Neuronal stem cell (in vitro differentiated cells): Measurements from ENCODE around the gene SMCO3.

ENCODE experiments used
- DNase-seq: peaks from one replicate; pipeline ENCODE4 v3.0.0-alpha.2; 2013; ENCODE audit warnings: low spot score
- H2AFZ ChIP-seq: one replicate; pipeline ENCODE4 v1.6.1; 2013; ENCODE audit warnings: mild to moderate bottlenecking, low read length, inconsistent platforms
- H2AK5ac ChIP-seq: 2 replicates; pipeline ENCODE4 v1.6.1; 2013; ENCODE audit warnings: low read depth, mild to moderate bottlenecking, inconsistent platforms, low read length, moderate library complexity, mixed read lengths
- H2BK120ac ChIP-seq: 2 replicates; pipeline ENCODE4 v1.6.1; 2013; ENCODE audit warnings: low read depth, mild to moderate bottlenecking, inconsistent platforms, low read length, moderate library complexity, mixed read lengths
- H2BK12ac ChIP-seq: one replicate; pipeline ENCODE4 v1.6.1; 2013; ENCODE audit warnings: low read length, inconsistent platforms
- H2BK15ac ChIP-seq: 2 replicates; pipeline ENCODE4 v1.6.1; 2013; ENCODE audit warnings: mild to moderate bottlenecking, low read length, inconsistent platforms, mixed read lengths
- H2BK5ac ChIP-seq: one replicate; pipeline ENCODE4 v1.6.1; 2013; ENCODE audit warnings: inconsistent platforms, mild to moderate bottlenecking, low read length, moderate library complexity
- H3K14ac ChIP-seq: one replicate; pipeline ENCODE4 v1.6.1; 2013; ENCODE audit warnings: low read length, inconsistent platforms
- H3K18ac ChIP-seq: 2 replicates; pipeline ENCODE4 v1.6.1; 2013; ENCODE audit warnings: low read length, inconsistent platforms
- H3K23ac ChIP-seq: 2 replicates; pipeline ENCODE4 v1.6.1; 2013; ENCODE audit warnings: low read depth, mild to moderate bottlenecking, mixed read lengths, low read length, inconsistent platforms; ENCODE audit not compliant: poor library complexity
- H3K27ac ChIP-seq: replicated peaks from 3 replicates; pipeline ENCODE4 v1.5.1; 2013; ENCODE audit warnings: low read length, inconsistent platforms
- H3K27me3 ChIP-seq, 3 experiments: 2 replicates each; pipeline ENCODE4 v1.6.1; 2013; ENCODE audit warnings: low read length in 3 of 3, mild to moderate bottlenecking in 2 of 3, inconsistent platforms in 1 of 3, low read depth in 1 of 3, mixed read lengths in 1 of 3, moderate library complexity in 1 of 3; ENCODE audit not compliant: control insufficient read depth in 3 of 3, insufficient read depth in 3 of 3
- H3K36me3 ChIP-seq, 2 donors: replicated peaks in 1 of 2; 2 replicates each; pipeline ENCODE4 v1.6.1; 2013; ENCODE audit warnings: low read length in 2 of 2; ENCODE audit not compliant: control insufficient read depth in 2 of 2, insufficient read depth in 2 of 2
- H3K4ac ChIP-seq: 2 replicates; pipeline ENCODE4 v1.6.1; 2013; ENCODE audit warnings: inconsistent platforms, mild to moderate bottlenecking, low read length, moderate library complexity
- H3K4me1 ChIP-seq, 2 donors: 1 replicate in 1 of 2; 2 replicates in 1 of 2; pipeline ENCODE4 v1.6.1; 2013; ENCODE audit warnings: low read length in 2 of 2, low read depth in 1 of 2; ENCODE audit not compliant: control insufficient read depth in 2 of 2, insufficient read depth in 1 of 2
- H3K4me2 ChIP-seq: one replicate; pipeline ENCODE4 v1.6.1; 2013; ENCODE audit warnings: mild to moderate bottlenecking, low read length, inconsistent platforms; ENCODE audit not compliant: insufficient read depth, poor library complexity, severe bottlenecking
- H3K4me3 ChIP-seq, 2 donors: 2 replicates each; pipeline ENCODE4 v1.5.1; 2013; ENCODE audit warnings: low read length in 2 of 2, mild to moderate bottlenecking in 2 of 2, inconsistent platforms in 1 of 2, moderate library complexity in 1 of 2
- H3K79me1 ChIP-seq: one replicate; pipeline ENCODE4 v1.6.1; 2013; ENCODE audit warnings: low read depth, mild to moderate bottlenecking, inconsistent platforms, low read length, moderate library complexity
- H3K9ac ChIP-seq: one replicate; pipeline ENCODE4 v1.6.1; 2013; ENCODE audit warnings: mild to moderate bottlenecking, low read depth, low read length, inconsistent platforms; ENCODE audit not compliant: poor library complexity
- H3K9me3 ChIP-seq, 2 donors: replicated peaks in 1 of 2; 2 replicates each; pipeline versions ENCODE3 to v1.6.1; 2013; ENCODE audit warnings: low read length in 2 of 2, mild to moderate bottlenecking in 2 of 2, inconsistent platforms in 1 of 2, low read depth in 1 of 2, mixed read lengths in 1 of 2, moderate library complexity in 1 of 2; ENCODE audit not compliant: control insufficient read depth in 2 of 2, insufficient read depth in 1 of 2
- H4K8ac ChIP-seq: one replicate; pipeline ENCODE4 v1.6.1; 2013; ENCODE audit warnings: low read depth, mild to moderate bottlenecking, inconsistent platforms, low read length, moderate library complexity
- H4K91ac ChIP-seq: one replicate; pipeline ENCODE4 v1.6.1; 2013; ENCODE audit warnings: low read length, low read depth, mild to moderate bottlenecking, inconsistent platforms; ENCODE audit not compliant: poor library complexity
- WGBS, 2 donors: extraction: QIAGEN DNeasy Blood & Tissue Kit; methylation state at CpG; one replicate each; pipeline ENCODE4 v1.1.7; 2013; ENCODE audit warnings: missing lambda C conversion rate in 2 of 2, mixed read lengths in 1 of 2; ENCODE audit not compliant: insufficient read length in 2 of 2, insufficient replicate concordance in 1 of 2; ENCODE audit errors: extremely low coverage in 2 of 2; 5-methylcytosine and 5-hydroxymethylcytosine counted together

SMCO3 gene

DNA sequence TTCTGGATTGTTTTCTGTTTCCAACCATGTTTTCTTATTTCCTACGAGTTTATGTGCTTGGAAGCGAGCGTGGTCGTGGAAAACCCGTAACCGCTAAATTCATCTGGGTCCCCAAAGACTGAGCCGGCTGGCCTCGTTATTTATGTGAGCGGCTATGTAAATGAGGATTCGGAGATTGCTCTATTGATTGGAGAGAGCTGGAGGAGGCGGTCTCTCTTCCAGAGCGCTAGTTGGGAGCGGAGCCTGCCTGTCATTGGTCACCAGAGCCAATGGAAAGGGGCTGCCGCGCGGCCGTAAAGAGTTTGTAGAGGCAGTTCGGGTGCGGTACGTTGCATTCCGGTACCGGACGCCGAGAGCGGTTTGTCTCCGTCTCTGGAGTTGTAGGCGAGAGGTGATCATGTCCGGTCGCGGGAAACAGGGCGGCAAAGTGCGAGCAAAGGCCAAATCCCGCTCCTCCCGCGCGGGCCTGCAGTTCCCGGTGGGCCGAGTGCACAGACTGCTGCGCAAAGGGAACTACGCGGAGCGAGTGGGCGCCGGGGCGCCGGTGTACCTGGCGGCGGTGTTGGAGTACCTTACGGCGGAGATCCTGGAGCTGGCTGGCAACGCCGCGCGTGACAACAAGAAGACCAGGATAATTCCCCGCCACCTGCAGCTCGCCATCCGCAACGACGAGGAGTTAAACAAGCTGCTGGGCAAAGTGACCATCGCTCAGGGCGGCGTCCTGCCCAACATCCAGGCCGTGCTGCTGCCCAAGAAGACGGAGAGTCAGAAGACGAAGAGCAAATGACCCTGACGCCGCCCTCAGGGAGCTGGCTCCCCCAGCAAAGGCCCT is 39.7 kb downstream of the SMCO3 start:
- H3K14ac ChIP-seq = peak overlapping the region; percentile 43
- no peak overlapping the region for H3K4ac ChIP-seq
- H3K9ac ChIP-seq = peak overlapping the region; percentile 91
- peaks cover 0 to 8% of the 10 kb centered on the region in 2 donors for H3K9me3 ChIP-seq
- H3K79me1 ChIP-seq = peaks cover 5% of the 10 kb centered on the region
- peak overlapping the region; percentile 99 for H3K18ac ChIP-seq
- H2BK5ac ChIP-seq = no peak overlapping the region
- H4K91ac ChIP-seq = no peak overlapping the region
- peaks cover 0 to 9% (median 0%) of the 10 kb centered on the region in 3 experiments for H3K27me3 ChIP-seq
- peak overlapping the region; percentile 62 for H2BK15ac ChIP-seq
- WGBS, 2 donors = no CpG with 5 or more reads among the region's 67 CpGs
- peak overlapping the region; percentile 43 for H3K27ac ChIP-seq
- no peak overlapping the region for H4K8ac ChIP-seq
- peak overlapping the region; percentile 90 for H3K23ac ChIP-seq
- H3K4me2 ChIP-seq = peak overlapping the region; percentile 74
- H2BK12ac ChIP-seq = no peak overlapping the region
- peak overlapping the region; percentile 89 for H2AFZ ChIP-seq
- H3K4me1 ChIP-seq = peaks cover under 1 to 5% of the 10 kb centered on the region in 2 donors
- peak; percentile 87 for DNase-seq
- no peak overlapping the region for H2BK120ac ChIP-seq
- H2AK5ac ChIP-seq = peak overlapping the region; percentile 18
- peak overlapping the region; percentile 66 to 93 for H3K4me3 ChIP-seq
- no peaks in the 10 kb centered on the region for H3K36me3 ChIP-seq

DNA sequence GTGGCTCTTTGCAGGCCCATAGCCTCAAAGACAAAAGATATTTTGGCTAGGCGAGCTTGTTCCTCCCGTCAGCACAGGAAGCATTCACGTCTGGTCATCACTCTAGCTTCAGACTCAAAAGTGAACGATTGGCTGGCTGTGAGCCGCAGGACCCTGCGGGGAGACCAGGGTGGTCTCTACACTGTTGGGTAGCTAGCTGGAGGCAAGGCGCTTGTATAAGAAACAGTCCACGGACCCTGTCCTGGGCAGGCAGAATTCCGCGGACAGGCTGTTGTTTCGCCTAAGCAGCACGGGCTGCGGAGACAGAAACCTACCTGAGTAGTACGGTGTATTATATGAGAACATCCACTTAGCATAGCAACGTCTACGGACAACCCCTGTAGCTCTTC is 40.3 kb downstream of the SMCO3 start:
- H2AFZ ChIP-seq = peak overlapping the region; percentile 89
- no peak overlapping the region for H2BK15ac ChIP-seq
- peak overlapping the region; percentile 24 for H2AK5ac ChIP-seq
- H3K14ac ChIP-seq = no peak overlapping the region
- peak overlapping the region; percentile 18 for H3K4me2 ChIP-seq
- H3K23ac ChIP-seq = no peak overlapping the region
- peaks cover 6% of the 10 kb centered on the region for H3K79me1 ChIP-seq
- H4K8ac ChIP-seq = no peak overlapping the region
- peaks cover 0 to 9% (median 0%) of the 10 kb centered on the region in 3 experiments for H3K27me3 ChIP-seq
- H2BK12ac ChIP-seq = no peak overlapping the region
- WGBS, 2 donors = no CpG with 5 or more reads among the region's 16 CpGs
- no peak overlapping the region for H3K4ac ChIP-seq
- peak overlapping the region; percentile 39 for H3K27ac ChIP-seq
- H3K4me1 ChIP-seq = peaks cover 4 to 5% of the 10 kb centered on the region in 2 donors
- no peak overlapping the region for H2BK120ac ChIP-seq
- H3K9me3 ChIP-seq = peaks cover 0 to 11% of the 10 kb centered on the region in 2 donors
- peak overlapping the region; percentile 66 to 74 for H3K4me3 ChIP-seq
- no peak overlapping the region for H2BK5ac ChIP-seq
- H4K91ac ChIP-seq = no peak overlapping the region
- H3K9ac ChIP-seq = no peak overlapping the region
- DNase-seq = no peak
- H3K18ac ChIP-seq = peak overlapping the region; percentile 69
- H3K36me3 ChIP-seq = no peaks in the 10 kb centered on the region

DNA sequence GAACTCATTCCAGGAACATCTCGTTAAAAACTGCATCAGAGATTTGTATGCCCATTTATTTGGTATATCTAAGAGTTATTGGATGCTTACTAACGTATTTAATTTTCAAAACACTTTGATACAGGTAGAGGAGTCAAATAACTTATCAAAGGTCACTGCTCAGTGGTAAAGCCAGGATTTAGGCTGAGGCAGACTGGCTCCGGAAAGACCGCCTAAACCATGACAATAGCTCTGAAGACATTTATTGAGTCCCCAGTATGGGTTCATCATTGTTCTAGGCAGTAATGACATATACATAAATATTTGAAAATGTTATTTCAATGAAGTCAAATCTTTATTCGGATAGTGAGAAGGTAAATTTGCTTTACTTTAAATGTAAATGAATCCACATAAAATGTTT is 41.0 kb downstream of the SMCO3 start:
- H2AK5ac ChIP-seq = no peak overlapping the region
- H3K27ac ChIP-seq = no peak overlapping the region
- no peak overlapping the region for H3K18ac ChIP-seq
- no peak overlapping the region for H2BK5ac ChIP-seq
- H3K9ac ChIP-seq = no peak overlapping the region
- no peak overlapping the region for H3K4me2 ChIP-seq
- no peak overlapping the region for H3K23ac ChIP-seq
- DNase-seq = no peak
- peaks cover 4 to 5% of the 10 kb centered on the region in 2 donors for H3K4me1 ChIP-seq
- H2BK12ac ChIP-seq = no peak overlapping the region
- H2BK120ac ChIP-seq = no peak overlapping the region
- H4K91ac ChIP-seq = no peak overlapping the region
- no peak overlapping the region for H3K14ac ChIP-seq
- H3K36me3 ChIP-seq = no peaks in the 10 kb centered on the region
- H3K4me3 ChIP-seq = no peak overlapping the region
- H4K8ac ChIP-seq = no peak overlapping the region
- H3K9me3 ChIP-seq = peaks cover 0 to 11% of the 10 kb centered on the region in 2 donors
- H2BK15ac ChIP-seq = no peak overlapping the region
- no CpG with 5 or more reads among the region's 5 CpGs for WGBS, 2 donors
- peaks cover 6% of the 10 kb centered on the region for H3K79me1 ChIP-seq
- H3K4ac ChIP-seq = no peak overlapping the region
- H3K27me3 ChIP-seq = peaks cover 0 to 9% (median 0%) of the 10 kb centered on the region in 3 experiments
- no peak overlapping the region for H2AFZ ChIP-seq

DNA sequence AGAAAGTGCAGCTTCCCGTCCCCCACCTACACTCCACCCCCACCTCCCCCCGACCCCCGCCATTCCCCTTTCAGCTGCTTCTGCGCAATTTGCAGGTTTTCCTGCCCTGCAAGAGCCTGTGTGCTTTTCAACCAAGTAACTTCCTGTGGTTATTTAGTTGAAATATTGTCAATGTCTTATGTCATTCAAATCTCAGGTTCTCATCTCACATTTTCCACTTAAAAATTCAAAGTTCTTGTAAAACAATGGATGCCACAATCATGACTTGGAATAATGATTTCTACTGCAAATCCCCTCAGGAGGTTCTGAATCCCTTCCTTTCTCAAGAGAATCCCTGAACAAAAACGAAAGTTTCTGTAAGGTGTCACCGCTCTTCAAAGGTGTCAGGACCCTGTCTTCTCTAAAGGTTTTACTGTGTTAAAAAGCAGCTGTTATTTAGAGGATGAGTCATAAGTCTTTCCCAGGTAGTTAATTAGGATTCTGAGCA is 42.3 kb downstream of the SMCO3 start:
- no peak overlapping the region for H3K9ac ChIP-seq
- no peak overlapping the region for H2BK5ac ChIP-seq
- H3K4me3 ChIP-seq = peak overlapping the region in 1 of 2 donors; percentile 46
- H3K18ac ChIP-seq = no peak overlapping the region
- H4K91ac ChIP-seq = no peak overlapping the region
- peaks cover 0 to 9% (median 0%) of the 10 kb centered on the region in 3 experiments for H3K27me3 ChIP-seq
- H2BK120ac ChIP-seq = no peak overlapping the region
- H4K8ac ChIP-seq = no peak overlapping the region
- WGBS, 2 donors = no CpG with 5 or more reads among the region's 6 CpGs
- H3K23ac ChIP-seq = no peak overlapping the region
- H2AK5ac ChIP-seq = no peak overlapping the region
- no peak for DNase-seq
- H2AFZ ChIP-seq = peak overlapping the region; percentile 76
- peak overlapping the region; percentile 52 for H3K27ac ChIP-seq
- no peak overlapping the region for H2BK15ac ChIP-seq
- H3K4ac ChIP-seq = no peak overlapping the region
- peaks cover 0 to 11% of the 10 kb centered on the region in 2 donors for H3K9me3 ChIP-seq
- H2BK12ac ChIP-seq = no peak overlapping the region
- no peak overlapping the region for H3K14ac ChIP-seq
- no peak overlapping the region for H3K4me2 ChIP-seq
- H3K36me3 ChIP-seq = no peaks in the 10 kb centered on the region
- H3K4me1 ChIP-seq = peaks cover 0 to 4% of the 10 kb centered on the region in 2 donors
- H3K79me1 ChIP-seq = peaks cover 6% of the 10 kb centered on the region
